ENCODE measurements around the gene LRBA. TPM values are rescaled to one million over a fixed set of nuclear protein-coding genes. Genes with fewer than 3 reads are reported as not detected.
A peak's percentile ranks its signal among the peaks of the same experiment; 100 is the strongest.

Gene LRBA
- total RNA-seq, 1 experiment from 2014 or later, result 69.1 TPM

- Mint-ChIP-seq H3K4me1 (peaks cover 33% of the 10 kb centered on the region), H3K9me3 (peaks cover 4% of the 10 kb centered on the region; the same call in 1 of the 2 replicates), H3K4me3 (no peak overlapping the region), H3K36me3 (no peaks in the 10 kb centered on the region), H3K27ac (peak overlapping the region; percentile 66; the same call in 1 of the 2 replicates), H3K27me3 (ENCODE audit: low read depth) (no peaks in the 10 kb centered on the region; the same call in 1 of the 2 replicates)
- ChIA-PET POLR2A (no interaction called here), CTCF (interaction anchor here (1.6 kb wide), 1 partner anchor 8 kb away, joined by 15 read pairs; no protein-coding TSS in a partner anchor)
- TF ChIP-seq AR (CRISPR knock-in tag; IDR thresholded peaks at IDR 0.05) (no peak), STAT6 (CRISPR knock-in tag; conservative IDR thresholded peaks at IDR 0.05; ENCODE audit: low read depth) (no peak), ZNF423 (CRISPR knock-in tag; IDR thresholded peaks at IDR 0.05) (peak; percentile 30; the same call in 1 of the 2 replicates)
- ATAC-seq, result peak; percentile 62
- peak; percentile 34 for DNase-seq (ENCODE audit: low spot score)
These were observed 763.3 kb downstream of the LRBA start for GRCh38 chr4:150251752-150252190.

GRCh38 chr4:150250998-150251651, 764.0 kb downstream of the LRBA start:
- CTCF ChIA-PET, result interaction anchor here (1.6 kb wide), 1 partner anchor 8 kb away, joined by 15 read pairs; no protein-coding TSS in a partner anchor
- Mint-ChIP-seq H3K4me1 (peaks cover 27% of the 10 kb centered on the region), H3K27ac (no peak overlapping the region), H3K27me3 (ENCODE audit: low read depth) (no peaks in the 10 kb centered on the region; the same call in none of the 2 replicates), H3K36me3 (no peaks in the 10 kb centered on the region), H3K4me3 (no peak overlapping the region), H3K9me3 (peaks cover 6% of the 10 kb centered on the region)
- TF ChIP-seq OVOL2 (CRISPR knock-in tag; IDR thresholded peaks at IDR 0.05; ENCODE audit: borderline replicate concordance) (no peak), ZNF219 (CRISPR knock-in tag; IDR thresholded peaks at IDR 0.05; ENCODE audit: borderline replicate concordance) (no peak)
- ATAC-seq (no peak), DNase-seq (ENCODE audit: low spot score) (no peak)
- POLR2A ChIA-PET, result no interaction called here

- CTCF ChIA-PET, result interaction anchor here (1.1 kb wide), 1 partner anchor 8 kb away, joined by 3 read pairs; no protein-coding TSS in a partner anchor
- no peak for DNase-seq (ENCODE audit: low spot score)
- Mint-ChIP-seq H3K4me1 (peaks cover 27% of the 10 kb centered on the region), H3K9me3 (peaks cover 6% of the 10 kb centered on the region), H3K36me3 (no peaks in the 10 kb centered on the region), H3K27ac (no peak overlapping the region), H3K27me3 (ENCODE audit: low read depth) (no peaks in the 10 kb centered on the region; the same call in none of the 2 replicates), H3K4me3 (no peak overlapping the region)
- ATAC-seq, result no peak
- POLR2A ChIA-PET, result no interaction called here
- no peak for TF ChIP-seq HMGXB4 (CRISPR knock-in tag; IDR thresholded peaks at IDR 0.05)
- no peak for TF ChIP-seq ARID4B (CRISPR knock-in tag; IDR thresholded peaks at IDR 0.05; ENCODE audit: borderline replicate concordance)
- TF ChIP-seq SMAD4 (CRISPR knock-in tag; IDR thresholded peaks at IDR 0.05), result no peak
- no peak for TF ChIP-seq FOXJ3 (CRISPR knock-in tag; IDR thresholded peaks at IDR 0.05; ENCODE audit: borderline replicate concordance)
- no peak for TF ChIP-seq E2F4 (CRISPR knock-in tag; IDR thresholded peaks at IDR 0.05; ENCODE audit: borderline replicate concordance, low read depth)
- no peak for TF ChIP-seq TCF7 (CRISPR knock-in tag; IDR thresholded peaks at IDR 0.05; ENCODE audit: low read depth)
- TF ChIP-seq GABPB1 (CRISPR knock-in tag; IDR thresholded peaks at IDR 0.05), result no peak
- TF ChIP-seq FOXP4 (CRISPR knock-in tag; IDR thresholded peaks at IDR 0.05), result no peak
These were observed 764.6 kb downstream of the LRBA start for GRCh38 chr4:150250293-150250997.
